Stimulated activated CD4-positive, alpha-beta T cell treated with anti-CD3 and anti-CD28 coated beads, TNF-alpha, amount 100 ng/mL, for 4 hours (primary cell): Measurements from ENCODE around the gene RALY.

ENCODE experiments used
- DNase-seq, 3 experiments: peaks; one replicate each; pipeline ENCODE4 v3.0.0-alpha.2; 2020; ENCODE audit warnings: low read depth in 3 of 3

RALY gene

GRCh38 chr20:33986560-33987216 lies 7.0 kb upstream of the RALY start:
- no peak for DNase-seq

GRCh38 chr20:33990075-33990474 lies 3.6 kb upstream of the RALY start:
- DNase-seq: no peak

- no peak for DNase-seq
Measured at GRCh38 chr20:33991502-33991901, 2.2 kb upstream of the RALY start.

- DNase-seq: peak in 1 of 3 experiments; percentile 2
Measured at GRCh38 chr20:33992145-33992922, 1.4 kb upstream of the RALY start.

GRCh38 chr20:33992923-33993575 lies 662 bp upstream of the RALY start:
- peak; percentile 99 to 100 (median 99) for DNase-seq

GRCh38 chr20:33994222-33994913 lies 657 bp downstream of the RALY start:
- DNase-seq: peak; percentile 56 to 67 (median 57)

- DNase-seq: no peak
Measured at GRCh38 chr20:33995053-33995831, 1.5 kb downstream of the RALY start.

GRCh38 chr20:33999025-33999649 lies 5.4 kb downstream of the RALY start:
- no peak for DNase-seq

- DNase-seq: no peak
Measured at GRCh38 chr20:34001378-34001777, 7.7 kb downstream of the RALY start.

GRCh38 chr20:34004227-34004626 lies 10.5 kb downstream of the RALY start:
- DNase-seq: no peak

GRCh38 chr20:34004790-34005457 lies 11.2 kb downstream of the RALY start:
- DNase-seq: no peak

GRCh38 chr20:34006619-34007018 lies 12.9 kb downstream of the RALY start:
- DNase-seq: no peak

GRCh38 chr20:34008477-34008876 lies 14.8 kb downstream of the RALY start:
- DNase-seq: no peak

- DNase-seq: no peak
Measured at GRCh38 chr20:34010405-34010931, 16.8 kb downstream of the RALY start.

GRCh38 chr20:34011275-34011674 lies 17.6 kb downstream of the RALY start:
- DNase-seq: no peak

- no peak for DNase-seq
Measured at GRCh38 chr20:34012330-34012729, 18.6 kb downstream of the RALY start.

- no peak for DNase-seq
Measured at GRCh38 chr20:34012735-34013134, 19.0 kb downstream of the RALY start.

GRCh38 chr20:34013554-34013953 lies 19.8 kb downstream of the RALY start:
- no peak for DNase-seq

- no peak for DNase-seq
Measured at GRCh38 chr20:34014878-34015277, 21.2 kb downstream of the RALY start.
